SIG-M5 (cell line): ENCODE measurements around the gene NR2F1-AS1.

Experiments used
- DNase-seq: peaks from one replicate; lab custom pipeline; 2025; lab: John Stamatoyannopoulos, UW

The NR2F1-AS1 gene

DNA sequence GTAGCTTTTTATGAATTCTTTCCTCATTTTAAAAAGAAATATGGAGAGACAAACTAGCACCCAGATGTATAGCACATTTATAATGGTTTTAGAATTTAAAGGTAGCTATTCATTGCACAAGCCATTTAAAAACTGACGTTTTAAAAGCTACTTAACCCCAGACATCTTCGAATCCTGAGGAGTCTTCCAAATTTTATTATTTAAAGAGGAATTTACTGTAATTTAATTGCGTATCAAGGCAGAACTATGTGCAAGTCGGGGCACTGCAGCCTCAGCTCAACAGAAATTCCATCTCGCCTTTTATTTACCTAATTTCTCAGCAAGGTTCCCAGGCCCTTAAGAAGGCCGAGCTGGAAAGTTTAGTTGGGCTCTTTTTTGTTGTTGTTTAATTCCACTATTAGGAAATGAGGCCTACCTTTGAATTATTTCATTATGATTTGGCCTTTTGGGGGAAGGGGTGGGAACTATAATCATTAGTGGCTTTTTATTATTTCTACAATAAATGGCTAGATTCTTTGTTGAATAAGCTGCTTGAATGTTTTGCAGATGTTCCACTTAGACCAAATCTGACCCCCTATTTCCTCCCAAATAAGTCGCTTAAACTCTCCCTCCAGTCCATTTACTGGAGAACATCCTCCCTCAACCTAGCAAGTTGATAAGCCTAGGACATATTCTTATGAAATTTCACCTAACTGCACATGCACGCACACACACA, 22.2 kb upstream of the NR2F1-AS1 start:
- DNase-seq = no peak

DNA sequence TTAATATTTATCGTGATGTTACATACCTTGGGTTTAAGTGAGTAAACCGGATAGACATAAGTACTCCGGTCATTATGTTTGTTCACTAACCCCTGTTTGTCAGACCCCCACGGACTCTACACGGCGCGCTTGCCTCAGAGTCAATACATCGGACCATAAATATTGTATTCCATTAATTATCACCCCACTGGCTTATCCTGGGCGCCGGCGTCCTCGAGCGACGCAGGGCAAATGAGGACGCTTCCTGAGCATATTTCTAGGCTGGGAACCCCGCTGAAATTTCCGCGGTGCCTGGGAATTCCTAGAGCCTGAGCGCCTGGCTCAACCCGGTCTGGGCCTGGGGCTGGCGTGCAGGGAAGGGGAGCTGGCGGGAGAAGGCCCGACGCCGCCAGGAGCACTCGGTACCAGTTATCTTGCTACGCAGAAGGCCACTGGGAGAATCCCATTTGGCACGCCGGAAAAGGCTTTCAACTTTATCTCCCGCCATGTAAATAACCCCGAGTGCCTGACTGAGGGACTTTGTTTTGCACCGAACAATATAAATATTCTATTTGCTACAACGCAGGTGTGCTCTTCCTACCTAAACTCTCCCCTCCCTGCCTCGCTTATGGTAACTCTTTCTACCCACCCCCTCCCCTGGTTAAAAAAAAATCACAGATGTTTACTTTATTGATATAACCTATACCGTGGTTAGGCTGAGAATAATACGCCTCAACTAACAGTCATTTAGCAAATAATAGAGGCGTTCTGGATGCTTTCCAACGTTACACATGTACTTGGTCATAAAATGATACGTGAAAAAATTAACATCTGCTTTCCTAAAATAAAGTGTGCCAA, 21.4 kb upstream of the NR2F1-AS1 start:
- DNase-seq = no peak

DNA sequence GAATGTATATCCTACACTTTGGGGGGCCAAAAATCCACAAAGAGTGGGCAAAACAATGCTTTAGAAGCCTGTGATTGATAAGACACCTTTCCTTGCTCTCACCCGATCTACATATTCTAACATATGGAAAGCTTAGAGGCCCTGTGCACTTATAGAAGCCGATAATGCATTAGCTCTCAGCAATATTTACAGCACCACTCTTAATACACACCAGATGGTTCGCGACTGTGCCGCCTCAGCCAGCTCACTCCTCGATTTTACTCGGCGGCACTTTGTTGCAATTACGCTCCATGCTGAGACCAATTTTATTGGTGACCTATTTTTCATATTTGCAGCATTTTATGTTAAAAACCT, 20.8 kb upstream of the NR2F1-AS1 start:
- no peak for DNase-seq

DNA sequence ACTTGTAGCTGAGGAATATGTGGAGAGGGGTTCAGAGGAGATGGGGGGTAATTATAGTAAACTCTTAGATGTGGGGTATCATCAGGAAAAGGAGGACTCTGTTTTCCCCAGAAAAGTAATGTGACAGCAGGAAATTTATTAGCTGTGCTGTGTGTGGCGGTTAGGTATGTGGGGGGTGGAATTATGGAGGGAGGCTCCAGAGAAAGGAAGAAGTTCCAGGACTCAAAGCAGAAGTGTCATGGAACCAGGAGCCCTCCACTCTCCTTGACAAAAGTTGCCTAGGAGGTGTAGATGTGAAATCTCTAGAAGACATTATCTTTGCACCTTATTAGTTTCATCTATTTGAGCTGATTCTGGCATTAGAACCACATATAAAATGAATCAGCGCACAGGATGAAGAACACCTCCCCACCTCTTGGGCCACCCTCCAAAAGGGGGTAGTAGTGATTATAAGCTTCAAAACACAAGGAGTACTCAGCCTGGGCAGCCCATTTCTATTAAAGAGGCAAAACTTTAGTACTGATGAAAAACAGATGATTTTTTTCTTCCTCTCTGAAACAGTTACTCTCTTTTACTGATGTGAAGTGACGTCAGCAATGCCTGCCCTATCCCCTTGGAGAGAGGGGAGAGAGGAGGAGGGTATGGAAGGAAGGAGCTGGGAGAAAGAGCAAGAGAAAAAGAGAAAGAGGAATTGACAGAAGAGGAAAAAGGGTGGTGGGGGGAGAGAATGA, 20.2 kb upstream of the NR2F1-AS1 start:
- no peak for DNase-seq

DNA sequence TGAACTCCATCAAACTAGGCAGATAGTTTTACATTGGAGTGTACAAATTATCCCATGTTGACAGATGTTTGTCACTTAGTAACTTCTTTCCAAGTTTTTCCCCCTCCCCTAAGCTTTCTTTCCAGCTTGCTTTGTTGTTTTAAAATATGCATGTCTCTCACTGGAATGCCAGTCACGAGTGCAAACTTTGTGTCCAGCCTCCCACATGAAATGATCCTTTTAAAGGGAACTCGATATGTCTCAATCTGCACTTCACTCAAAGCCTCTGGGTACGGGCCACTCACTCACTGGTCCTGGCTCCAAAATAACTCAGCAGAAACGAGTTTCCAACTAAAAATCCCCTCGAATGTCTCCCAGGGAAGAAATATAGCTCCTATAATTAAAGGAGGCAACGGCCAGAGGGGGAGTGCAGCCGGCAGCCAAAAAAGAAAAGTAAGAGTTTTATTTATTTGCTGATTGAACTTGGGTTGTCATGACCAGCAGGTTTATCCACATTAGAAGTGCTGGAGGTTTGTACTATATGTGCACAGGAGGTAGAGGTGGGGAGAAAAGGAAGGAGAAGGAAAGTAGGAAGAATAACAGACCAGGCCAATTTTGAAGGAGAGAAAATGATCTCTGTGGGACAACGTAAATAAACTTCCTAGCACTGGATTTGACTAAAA, 19.5 kb upstream of the NR2F1-AS1 start:
- no peak for DNase-seq

DNA sequence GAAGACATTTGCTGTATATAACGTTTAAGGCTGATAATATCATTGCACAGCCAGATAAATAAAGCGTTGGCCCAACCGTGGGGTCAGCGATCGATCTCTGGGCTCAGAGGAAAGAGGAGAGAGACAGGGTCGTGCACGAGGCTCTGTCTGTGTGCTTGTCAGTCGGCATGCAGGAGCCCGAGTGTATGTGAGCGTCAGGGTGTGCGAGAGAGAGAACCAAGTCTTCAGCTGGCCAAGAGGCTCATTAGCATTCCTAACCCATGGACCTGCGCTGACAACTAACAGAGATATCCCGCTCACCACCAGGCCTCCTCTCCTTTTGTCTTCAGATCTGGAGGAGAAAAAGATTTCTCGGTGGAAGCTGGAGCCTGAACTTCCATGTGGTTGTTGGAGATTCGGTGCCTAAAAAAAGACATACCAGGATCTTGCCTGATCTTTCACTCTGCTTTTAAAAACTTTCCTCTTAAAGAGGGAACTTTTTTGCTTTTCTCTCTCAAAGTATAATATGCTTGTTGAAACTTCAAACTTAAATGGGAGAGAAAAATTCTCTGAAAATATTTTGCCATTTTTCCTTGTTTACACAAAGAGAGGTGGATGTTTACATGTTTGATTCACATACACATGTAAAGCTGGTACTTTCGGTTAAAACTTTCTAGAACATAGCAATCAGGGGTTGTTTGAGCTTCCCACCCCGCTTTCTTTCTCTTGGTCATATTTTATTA, 18.5 kb upstream of the NR2F1-AS1 start:
- no peak for DNase-seq

DNA sequence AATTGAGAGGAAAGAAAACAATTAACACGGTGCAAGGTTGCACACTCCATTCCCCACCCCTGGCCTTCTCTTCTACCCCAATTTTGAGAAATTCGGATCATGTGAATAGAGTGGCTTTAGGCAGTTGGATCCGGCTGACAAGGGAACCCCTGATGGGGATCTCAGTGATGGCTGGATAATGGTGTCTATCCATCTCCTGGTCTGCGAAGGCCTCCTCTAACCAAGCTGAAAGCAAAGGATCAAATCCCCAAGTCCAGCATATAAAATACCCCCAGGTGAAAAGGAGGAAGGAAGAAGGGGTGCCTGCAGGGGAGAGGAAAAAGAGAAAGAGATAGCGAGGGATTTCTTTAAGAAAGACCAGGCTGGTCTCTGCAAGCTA, 18.0 kb upstream of the NR2F1-AS1 start:
- DNase-seq = no peak

DNA sequence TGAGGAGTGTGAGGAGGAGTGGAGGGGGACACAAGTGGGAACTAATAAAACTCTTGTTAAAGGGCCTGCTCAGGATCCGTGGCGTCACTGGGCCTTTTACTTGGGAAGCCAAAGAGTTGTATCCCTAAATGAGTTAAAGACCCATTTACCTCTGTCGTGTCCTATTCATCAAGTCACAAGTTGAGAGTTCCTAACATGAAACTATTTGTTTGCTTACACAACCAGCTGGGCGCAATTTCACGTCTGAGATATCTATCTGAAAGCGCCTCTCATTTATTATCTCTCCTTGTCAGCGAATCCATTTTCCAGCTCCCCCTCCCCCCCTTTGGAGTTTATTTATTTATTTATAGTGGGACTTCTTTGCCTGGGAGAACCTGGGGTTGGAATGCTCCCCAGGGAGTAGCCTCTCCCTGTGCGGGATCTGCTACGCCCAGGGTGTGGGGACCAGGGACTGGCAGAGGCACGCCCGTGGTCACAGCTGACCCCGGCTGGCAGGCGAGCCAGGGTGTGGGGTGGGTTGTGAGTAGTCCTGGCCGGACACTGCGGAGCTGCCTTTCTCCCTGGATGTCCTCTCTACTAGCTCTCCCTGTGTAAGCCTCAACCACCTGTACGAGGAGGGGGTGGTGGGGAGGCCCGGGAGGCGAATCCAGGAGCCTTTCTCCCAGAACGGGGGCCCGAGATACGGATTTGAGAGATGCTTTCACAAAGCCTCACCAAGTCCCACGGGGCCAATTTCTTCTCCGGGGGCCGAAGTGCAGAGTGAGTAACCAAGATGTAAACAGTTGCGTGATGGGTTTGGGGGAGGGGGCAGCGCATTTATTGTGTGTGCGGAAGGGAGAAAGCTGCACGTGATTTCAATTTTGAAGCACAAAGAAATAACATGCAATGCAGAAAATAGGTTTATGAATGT, 17.3 kb upstream of the NR2F1-AS1 start:
- no peak for DNase-seq

DNA sequence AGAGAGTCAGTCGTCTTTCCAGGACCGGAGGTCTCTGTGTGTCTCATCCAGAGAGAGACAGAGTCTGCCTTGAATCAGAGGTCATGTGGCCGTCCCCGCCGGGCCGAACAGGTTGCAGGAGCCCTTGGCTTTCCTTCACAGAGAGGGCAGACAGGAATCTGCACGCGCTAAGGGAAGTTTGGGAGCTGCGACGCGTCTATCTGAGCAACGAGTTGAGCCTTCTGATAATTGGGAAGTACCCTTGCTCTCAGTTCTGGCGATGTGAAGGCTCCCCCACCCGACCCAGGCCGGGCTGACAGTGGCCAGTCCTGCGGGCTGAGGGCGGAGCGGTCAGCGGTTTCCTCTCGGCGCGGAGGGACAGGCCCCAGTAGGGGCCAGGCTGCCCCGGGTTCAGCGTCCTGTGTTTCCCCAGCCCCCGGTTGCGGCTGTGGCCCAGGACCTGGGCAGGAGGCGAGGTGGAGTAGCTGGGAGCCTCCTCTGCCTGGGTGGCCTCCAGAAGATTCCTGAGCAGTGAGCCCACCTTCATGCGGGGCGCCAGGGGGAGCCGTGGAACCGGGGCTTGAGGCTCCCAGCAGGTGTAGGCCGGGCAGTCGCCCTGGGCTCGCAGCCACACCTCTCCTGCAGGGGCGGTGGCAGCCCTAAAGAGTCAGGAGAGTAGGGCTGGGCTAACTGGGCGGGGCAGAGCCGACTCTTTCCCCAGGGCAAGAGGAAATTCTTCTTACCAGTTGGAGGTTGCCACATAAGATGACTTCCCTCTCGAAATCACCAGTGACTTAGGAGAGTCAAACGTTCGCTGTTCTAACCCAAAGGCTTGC, 15.9 kb upstream of the NR2F1-AS1 start:
- DNase-seq = peak; percentile 29

DNA sequence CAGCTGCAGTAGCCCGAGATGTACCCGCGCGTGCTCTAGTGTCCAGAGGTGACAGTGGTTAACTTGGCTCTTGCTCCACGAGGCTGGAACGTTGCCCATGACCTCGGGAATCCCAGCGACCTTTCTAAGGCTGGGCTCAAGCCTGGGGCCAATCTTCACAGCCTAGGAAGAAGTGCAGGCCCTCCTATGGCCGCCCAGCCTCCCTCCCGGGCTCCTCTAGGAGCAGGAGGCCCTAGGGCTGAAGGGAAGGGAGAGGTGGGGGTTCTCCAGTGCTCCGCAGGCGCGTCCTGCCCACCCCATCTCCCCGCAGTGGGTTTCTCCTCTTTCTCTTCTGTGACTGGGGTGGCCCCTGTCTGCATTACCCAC, 15.3 kb upstream of the NR2F1-AS1 start:
- DNase-seq = no peak

DNA sequence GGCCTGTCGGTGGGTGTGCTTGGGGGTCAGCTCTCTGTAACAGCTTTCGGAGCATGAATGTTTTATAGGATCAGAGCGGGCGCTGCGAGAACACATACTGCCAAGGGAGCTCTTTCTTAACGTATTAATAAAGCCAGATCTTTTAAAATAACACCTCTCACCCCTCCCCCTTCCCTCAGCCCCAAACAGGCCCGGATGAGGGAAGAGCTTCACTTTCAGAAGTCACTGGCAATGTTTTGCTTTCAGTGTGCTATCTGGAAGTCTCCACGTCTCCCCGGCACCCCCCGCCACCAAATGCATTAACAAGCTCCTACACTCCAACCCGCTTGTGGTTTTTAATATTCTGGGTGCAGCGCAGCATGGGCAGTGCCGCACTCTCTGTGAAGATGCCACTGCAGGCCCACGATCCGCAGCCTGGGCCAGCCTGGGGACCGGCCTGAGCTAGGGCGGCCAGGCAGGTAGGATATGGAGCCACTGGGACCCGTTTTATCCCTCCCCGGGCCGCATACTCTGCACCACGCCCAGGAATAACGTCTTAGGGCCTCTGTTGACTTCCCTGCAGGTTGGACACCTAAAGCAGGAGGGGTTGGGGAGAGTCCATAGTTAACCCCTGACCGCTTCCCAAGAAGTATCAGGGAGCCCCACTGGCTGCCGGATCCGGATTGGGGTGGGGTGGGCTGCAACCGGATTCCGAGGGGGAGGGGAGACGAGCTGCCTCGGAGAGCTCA, 14.6 kb upstream of the NR2F1-AS1 start:
- DNase-seq = no peak

DNA sequence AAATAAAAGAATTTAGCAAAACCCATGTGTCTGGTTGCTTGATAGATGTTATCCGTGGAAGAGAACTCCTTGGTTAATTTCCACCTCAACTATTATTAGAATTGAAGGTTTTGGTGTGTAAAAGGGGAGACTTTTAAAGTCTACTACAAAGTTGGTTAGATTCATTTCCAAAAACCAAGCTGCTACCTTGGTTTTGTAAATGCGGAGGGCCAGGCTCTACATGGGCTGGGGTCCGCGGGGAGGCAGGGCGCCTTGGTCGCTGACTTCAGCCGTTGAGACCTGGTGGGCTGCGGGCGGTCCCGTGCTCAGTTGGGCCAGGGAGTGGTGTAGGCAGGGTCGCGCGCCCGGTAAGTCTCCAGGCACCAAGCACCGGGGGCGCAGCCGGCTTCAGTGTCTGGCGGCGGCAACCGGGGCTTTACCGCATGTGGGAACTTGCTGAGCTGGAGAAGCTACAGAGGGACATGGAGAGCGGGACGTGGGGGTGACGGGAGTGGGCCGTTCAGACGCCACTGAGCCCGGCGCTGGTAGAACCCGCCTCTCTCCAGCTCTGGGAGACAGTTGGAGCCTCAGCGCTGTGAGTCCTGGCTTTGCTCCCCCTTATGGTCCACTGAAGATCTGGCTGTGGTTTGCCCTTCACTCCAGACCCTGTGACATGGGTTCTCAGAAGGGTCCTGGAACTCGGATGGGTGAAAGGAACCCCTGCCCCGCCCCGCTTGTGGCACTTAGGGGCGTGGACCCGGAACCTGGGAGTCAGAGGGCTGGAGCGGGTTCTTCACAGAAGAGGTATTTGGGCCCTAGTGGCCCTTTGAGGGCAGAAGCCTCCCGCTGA, 13.8 kb upstream of the NR2F1-AS1 start:
- no peak for DNase-seq

DNA sequence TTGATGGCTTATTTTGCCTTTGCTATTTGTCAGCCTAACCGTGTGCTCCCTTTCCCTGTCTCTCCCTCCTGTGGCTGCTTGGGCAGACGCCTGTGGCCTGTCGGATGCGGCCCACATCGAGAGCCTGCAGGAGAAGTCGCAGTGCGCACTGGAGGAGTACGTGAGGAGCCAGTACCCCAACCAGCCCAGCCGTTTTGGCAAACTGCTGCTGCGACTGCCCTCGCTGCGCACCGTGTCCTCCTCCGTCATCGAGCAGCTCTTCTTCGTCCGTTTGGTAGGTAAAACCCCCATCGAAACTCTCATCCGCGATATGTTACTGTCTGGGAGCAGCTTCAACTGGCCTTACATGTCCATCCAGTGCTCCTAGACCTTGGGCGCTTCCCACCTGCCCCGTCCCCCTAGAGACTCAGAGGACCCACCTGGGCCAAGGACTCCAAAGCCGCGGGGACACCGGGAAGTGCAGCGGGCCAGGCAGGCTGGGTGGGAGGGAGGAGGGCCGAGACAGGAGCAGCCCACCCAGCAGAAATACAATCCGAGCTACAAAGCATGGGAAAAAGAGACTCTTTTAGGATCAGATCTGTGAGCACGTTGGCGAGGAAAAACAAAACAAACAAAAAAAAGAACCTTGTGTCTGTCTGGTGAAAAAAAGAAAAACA, 12.6 kb upstream of the NR2F1-AS1 start:
- no peak for DNase-seq

DNA sequence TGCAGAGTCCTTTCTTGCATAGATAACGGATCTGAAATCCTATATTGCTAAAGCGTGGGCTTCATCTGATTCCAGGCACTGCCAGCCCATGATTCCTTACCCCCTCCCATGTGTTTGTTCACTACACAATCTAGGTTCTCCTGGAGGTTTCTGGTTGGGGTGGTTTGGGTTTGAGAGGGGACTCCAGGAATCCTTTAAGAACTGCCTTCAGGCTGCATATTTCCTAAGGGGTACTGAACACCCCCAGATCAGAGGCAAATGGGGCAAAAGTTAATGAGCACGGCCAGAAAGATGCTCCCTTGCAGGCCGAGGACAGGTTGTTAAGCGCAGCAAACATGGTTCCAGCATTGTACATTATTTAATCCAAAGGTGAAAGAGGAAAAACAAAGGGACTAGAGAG, 11.9 kb upstream of the NR2F1-AS1 start:
- no peak for DNase-seq

DNA sequence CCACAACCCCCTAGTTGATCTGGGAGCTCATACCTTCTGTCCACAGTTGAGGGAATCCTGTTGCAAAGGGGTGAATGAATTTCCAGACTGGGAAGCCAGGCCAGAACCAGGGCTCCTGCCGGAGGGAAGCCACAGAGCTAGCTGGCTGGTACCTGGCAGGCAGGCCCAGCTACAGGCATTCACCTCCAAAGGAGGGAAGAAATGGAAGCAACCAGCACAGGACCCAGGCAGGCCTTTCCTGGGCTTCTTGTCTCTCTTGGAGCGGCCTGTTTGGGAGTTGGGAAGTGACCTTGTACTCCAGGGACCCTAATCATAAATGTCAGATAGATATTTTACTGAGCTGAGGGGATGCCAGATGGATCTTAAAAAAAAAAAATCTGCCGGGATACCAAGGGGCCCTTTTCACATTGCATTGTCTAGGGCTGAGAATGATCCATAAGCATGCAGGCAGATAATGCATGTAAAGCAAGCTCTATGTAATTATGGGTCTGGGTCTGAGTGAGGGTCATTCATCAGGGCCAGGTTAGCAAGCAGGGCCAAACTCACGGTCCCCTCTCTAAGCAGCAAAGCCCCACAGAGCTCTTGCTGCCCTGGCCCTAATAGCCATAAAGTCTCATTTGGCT, 10.4 kb upstream of the NR2F1-AS1 start:
- DNase-seq = no peak

DNA sequence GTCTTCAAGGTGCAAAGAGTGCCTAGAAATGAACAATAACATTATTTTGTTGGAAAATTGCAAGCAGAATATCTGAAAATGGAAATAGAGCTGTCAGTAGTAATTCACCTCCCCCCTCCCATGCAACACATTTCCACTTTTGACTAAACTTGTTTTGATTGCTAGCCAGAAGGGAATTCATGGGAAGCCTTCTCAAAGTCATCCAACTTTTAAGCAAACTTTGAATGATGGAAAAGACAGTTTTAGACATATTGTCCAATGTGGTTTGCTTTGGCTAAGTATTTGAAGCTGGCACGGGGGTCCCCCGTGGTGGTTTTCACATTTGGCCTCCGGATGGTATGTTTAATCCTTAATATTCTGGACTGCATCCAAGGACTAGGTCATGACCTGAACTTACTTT, 9.5 kb upstream of the NR2F1-AS1 start:
- DNase-seq = no peak

DNA sequence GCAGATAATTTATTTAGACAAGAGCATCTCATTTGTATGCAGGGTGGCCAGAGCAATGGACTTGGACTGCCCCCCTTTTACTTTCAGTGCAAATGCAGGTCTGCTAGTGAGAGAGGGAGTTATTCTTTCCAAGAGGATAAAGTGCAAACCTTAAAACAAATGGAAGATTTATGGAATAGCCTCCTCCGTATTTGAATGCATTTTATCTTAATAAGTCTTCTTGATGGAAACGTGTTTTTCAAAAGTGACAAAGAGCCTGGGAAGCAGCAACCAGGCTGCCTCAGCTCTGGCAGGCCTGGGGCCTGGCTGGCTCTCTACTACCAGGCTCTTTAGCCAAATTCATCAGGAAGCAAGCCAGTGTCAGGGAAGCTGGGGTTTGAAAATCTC, 8.8 kb upstream of the NR2F1-AS1 start:
- no peak for DNase-seq
